Measurements from ENCODE around the gene EBF4.

Gene EBF4

DNA sequence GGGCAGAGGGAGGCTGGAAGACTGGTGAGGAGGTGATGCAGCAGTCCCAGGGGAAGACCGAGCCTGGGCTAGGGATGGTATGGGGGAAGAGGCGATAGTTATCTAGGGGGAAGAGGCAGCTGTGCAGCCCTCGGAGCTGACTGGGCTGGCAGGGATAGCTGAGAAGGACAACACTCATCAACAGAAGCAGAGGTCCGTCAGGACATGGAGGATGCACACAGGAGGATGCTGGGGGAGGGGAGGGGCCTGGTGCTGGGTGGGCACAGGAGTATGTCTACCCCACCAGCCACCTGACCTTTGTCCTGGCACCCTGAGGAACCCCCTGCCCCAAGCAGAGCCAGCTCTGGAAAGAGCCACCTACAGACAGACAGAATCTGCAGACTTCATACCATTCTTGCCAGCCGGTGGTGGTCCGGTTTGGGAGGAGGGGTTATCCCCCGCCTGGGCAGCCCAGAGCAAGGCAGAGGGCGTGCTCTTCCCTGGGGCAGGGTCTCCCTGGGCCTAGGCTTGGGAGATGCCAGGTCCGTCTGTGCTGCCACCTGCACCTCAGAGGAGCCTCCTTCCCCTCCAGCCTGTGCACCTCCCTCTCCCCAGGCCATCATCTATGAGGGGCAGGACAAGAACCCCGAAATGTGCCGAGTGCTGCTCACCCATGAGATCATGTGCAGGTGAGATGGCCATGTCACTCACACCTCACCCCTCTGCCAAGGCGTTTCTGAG is 14.9 kb downstream of the EBF4 start:
- H3K36me3 ChIP-seq: no peaks in the 10 kb centered on the region
- no peak overlapping the region for H3K4me3 ChIP-seq (ENCODE audit: low read depth in 1 of 2, low read length in 1 of 2)
- no peaks in the 10 kb centered on the region for H3K4me1 ChIP-seq (ENCODE audit: control insufficient read depth in 1 of 2, insufficient read depth in 1 of 2, low read depth in 1 of 2, low read length in 1 of 2)
- H3K27me3 ChIP-seq: peaks cover 75% of the 10 kb centered on the region
- no peaks in the 10 kb centered on the region for H3K9me3 ChIP-seq
- H3K27ac ChIP-seq: no peak overlapping the region
- TF ChIP-seq, protein P1, sequence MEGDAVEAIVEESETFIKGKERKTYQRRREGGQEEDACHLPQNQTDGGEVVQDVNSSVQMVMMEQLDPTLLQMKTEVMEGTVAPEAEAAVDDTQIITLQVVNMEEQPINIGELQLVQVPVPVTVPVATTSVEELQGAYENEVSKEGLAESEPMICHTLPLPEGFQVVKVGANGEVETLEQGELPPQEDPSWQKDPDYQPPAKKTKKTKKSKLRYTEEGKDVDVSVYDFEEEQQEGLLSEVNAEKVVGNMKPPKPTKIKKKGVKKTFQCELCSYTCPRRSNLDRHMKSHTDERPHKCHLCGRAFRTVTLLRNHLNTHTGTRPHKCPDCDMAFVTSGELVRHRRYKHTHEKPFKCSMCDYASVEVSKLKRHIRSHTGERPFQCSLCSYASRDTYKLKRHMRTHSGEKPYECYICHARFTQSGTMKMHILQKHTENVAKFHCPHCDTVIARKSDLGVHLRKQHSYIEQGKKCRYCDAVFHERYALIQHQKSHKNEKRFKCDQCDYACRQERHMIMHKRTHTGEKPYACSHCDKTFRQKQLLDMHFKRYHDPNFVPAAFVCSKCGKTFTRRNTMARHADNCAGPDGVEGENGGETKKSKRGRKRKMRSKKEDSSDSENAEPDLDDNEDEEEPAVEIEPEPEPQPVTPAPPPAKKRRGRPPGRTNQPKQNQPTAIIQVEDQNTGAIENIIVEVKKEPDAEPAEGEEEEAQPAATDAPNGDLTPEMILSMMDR (IDR thresholded peaks at IDR 0.05): no peak

DNA sequence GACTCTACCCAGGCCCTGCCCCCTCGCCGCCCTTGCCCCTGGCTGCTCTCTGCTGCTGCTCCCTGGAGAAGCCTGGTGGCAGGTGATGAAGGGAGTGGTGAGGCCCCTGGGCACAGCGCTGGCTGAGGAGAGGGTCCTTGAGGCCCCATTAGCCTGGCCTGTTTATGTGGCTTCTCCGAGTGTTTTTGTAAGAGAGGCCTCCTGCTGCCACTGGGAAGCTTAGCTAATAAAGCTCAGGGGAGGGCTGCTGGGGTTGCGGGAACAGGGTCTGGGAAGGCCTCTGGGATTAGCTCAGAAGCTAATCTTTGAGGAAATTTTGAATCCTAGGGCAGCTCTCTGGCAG is 15.5 kb downstream of the EBF4 start:
- H3K9me3 ChIP-seq: no peaks in the 10 kb centered on the region
- no peaks in the 10 kb centered on the region for H3K4me1 ChIP-seq (ENCODE audit: control insufficient read depth in 1 of 2, insufficient read depth in 1 of 2, low read depth in 1 of 2, low read length in 1 of 2)
- H3K27ac ChIP-seq: no peak overlapping the region
- peaks cover 80% of the 10 kb centered on the region for H3K27me3 ChIP-seq
- no peak overlapping the region for H3K4me3 ChIP-seq (ENCODE audit: low read depth in 1 of 2, low read length in 1 of 2)
- TF ChIP-seq, protein P1 (IDR thresholded peaks at IDR 0.05): no peak
- no peaks in the 10 kb centered on the region for H3K36me3 ChIP-seq

DNA sequence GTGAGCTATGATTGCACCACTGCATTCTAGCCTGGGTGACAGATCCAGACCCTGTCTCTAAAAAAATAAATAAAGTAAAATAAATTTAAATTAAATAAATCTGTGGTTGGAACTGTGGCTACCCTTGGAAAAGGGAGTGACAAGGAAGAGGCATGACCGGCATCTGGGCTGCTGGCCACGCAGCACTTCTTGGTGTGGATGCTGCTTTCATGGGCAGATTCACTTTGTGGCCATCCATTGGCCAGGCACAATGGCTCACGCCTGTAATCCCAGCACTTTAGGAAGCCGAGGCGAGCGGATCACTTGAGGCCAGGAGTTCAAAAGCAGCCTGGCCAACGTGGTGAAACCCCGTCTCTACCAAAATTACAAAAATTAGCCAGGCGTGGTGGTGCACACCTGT is 16.1 kb downstream of the EBF4 start:
- H3K4me3 ChIP-seq (ENCODE audit: low read depth in 1 of 2, low read length in 1 of 2): no peak overlapping the region
- no peak overlapping the region for H3K27ac ChIP-seq
- no peaks in the 10 kb centered on the region for H3K36me3 ChIP-seq
- peaks cover 81% of the 10 kb centered on the region for H3K27me3 ChIP-seq
- TF ChIP-seq, protein P1 (IDR thresholded peaks at IDR 0.05): no peak
- no peaks in the 10 kb centered on the region for H3K9me3 ChIP-seq
- H3K4me1 ChIP-seq (ENCODE audit: control insufficient read depth in 1 of 2, insufficient read depth in 1 of 2, low read depth in 1 of 2, low read length in 1 of 2): no peaks in the 10 kb centered on the region

DNA sequence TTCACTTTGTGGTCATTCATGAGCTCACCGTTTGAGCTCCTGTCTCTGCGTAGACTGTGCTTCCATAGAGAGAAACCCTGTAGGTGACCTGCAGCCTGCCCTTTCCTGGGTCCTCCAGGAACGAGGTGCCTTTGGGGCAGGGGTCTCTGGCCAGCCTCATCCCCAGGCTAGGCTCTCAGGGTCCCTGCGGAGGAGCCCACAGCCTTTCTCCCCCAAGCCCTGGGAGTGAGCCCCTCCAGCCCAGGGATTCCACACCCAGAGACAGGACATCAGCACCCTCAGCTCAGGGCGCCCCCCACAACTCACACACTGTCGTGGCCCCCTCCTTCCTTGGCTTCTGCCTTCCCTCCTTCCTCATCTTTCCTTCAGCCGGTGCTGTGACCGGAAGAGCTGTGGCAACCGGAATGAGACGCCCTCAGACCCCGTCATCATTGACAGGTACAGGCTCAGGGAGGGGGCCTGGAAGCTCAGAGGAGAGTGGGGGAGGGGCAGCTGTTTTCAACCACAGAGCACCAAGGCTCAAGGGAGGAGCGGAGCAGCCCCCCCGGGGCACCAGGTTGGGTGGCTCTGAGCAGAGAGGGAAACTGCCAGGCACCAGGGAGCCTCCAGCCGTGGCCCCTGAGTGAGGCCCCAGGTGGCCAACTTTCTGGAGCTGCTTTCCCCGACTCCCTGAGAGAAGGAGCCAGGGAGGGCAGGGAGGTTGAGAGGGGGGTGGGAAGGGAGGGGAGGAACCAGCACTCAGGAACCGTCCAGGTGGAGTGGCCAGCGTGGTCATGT is 16.8 kb downstream of the EBF4 start:
- no peak overlapping the region for H3K27ac ChIP-seq
- H3K27me3 ChIP-seq: peaks cover 83% of the 10 kb centered on the region
- no peaks in the 10 kb centered on the region for H3K4me1 ChIP-seq (ENCODE audit: control insufficient read depth in 1 of 2, insufficient read depth in 1 of 2, low read depth in 1 of 2, low read length in 1 of 2)
- H3K36me3 ChIP-seq: no peaks in the 10 kb centered on the region
- no peak overlapping the region for H3K4me3 ChIP-seq (ENCODE audit: low read depth in 1 of 2, low read length in 1 of 2)
- no peaks in the 10 kb centered on the region for H3K9me3 ChIP-seq
- TF ChIP-seq, protein P1 (IDR thresholded peaks at IDR 0.05): no peak

DNA sequence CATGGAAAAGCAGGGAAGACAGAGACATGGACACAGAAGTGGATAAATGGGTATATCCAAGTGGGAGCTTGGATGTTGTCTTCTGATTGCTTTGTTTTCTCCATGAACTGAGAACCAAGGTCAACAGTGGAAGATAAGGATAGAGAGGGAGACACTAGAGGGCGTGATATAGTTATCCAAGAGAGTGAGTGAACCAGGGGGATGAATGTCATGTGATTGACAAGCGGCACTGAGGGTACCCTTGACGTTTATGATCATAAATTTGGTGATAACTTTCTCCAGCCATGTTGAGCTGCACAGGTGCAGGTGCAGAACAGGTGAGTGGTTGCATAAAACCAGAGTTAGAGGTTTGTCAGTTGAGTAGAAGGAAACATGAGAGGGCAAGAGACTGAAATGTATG is 20.7 kb downstream of the EBF4 start:
- TF ChIP-seq, protein P1 (IDR thresholded peaks at IDR 0.05): no peak
- H3K36me3 ChIP-seq: no peaks in the 10 kb centered on the region
- peaks cover 62% of the 10 kb centered on the region for H3K27me3 ChIP-seq
- no peaks in the 10 kb centered on the region for H3K4me1 ChIP-seq (ENCODE audit: control insufficient read depth in 1 of 2, insufficient read depth in 1 of 2, low read depth in 1 of 2, low read length in 1 of 2)
- H3K4me3 ChIP-seq (ENCODE audit: low read depth in 1 of 2, low read length in 1 of 2): no peak overlapping the region
- H3K9me3 ChIP-seq: no peaks in the 10 kb centered on the region
- H3K27ac ChIP-seq: no peak overlapping the region
